ENCODE measurements around the gene PRKCG.

- TF ChIP-seq POLR2A (IDR thresholded peaks at IDR 0.05): no peak
- TF ChIP-seq CTCF (IDR thresholded peaks at IDR 0.05): no peak
- no peak for TF ChIP-seq POLR2AphosphoS5 (IDR thresholded peaks at IDR 0.05)
Observed at GRCh38 chr19:53877361-53877766, 4.6 kb upstream of the PRKCG start.
